ENCODE results near the gene BICC1.
"Not testable (repeated sequence)": the region's sequence is repeated elsewhere in the genome, so short reads cannot be mapped to it uniquely, and the experiment has no call there.

The BICC1 gene

GRCh38 chr10:58836991-58837575 lies 324.4 kb downstream of the BICC1 start:
- no peak for DNase-seq

GRCh38 chr10:58837826-58838225 lies 325.2 kb downstream of the BICC1 start:
- DNase-seq = no peak

- DNase-seq = no peak
Observed at GRCh38 chr10:58838561-58839208, 326.0 kb downstream of the BICC1 start.

GRCh38 chr10:58839771-58840170 lies 327.1 kb downstream of the BICC1 start:
- DNase-seq = no peak

GRCh38 chr10:58840840-58841435 lies 328.3 kb downstream of the BICC1 start:
- DNase-seq = no peak

- DNase-seq = no peak
Observed at GRCh38 chr10:58842860-58843376, 330.2 kb downstream of the BICC1 start.

- no peak for DNase-seq
Observed at GRCh38 chr10:58843760-58844159, 331.1 kb downstream of the BICC1 start.

GRCh38 chr10:58844680-58845079 lies 332.0 kb downstream of the BICC1 start:
- DNase-seq = no peak

GRCh38 chr10:58846856-58847255 lies 334.2 kb downstream of the BICC1 start:
- no peak for DNase-seq

GRCh38 chr10:58851606-58852005 lies 338.9 kb downstream of the BICC1 start:
- DNase-seq = no peak

- DNase-seq = no peak
Observed at GRCh38 chr10:58853668-58854067, 341.0 kb downstream of the BICC1 start.

- no peak for DNase-seq
Observed at GRCh38 chr10:58854811-58855210, 342.1 kb downstream of the BICC1 start.

- no peak for DNase-seq
Observed at GRCh38 chr10:58856508-58857240, 344.0 kb downstream of the BICC1 start.

GRCh38 chr10:58857251-58857805 lies 344.7 kb downstream of the BICC1 start:
- DNase-seq = no peak

GRCh38 chr10:58858123-58858522 lies 345.5 kb downstream of the BICC1 start:
- DNase-seq = not testable (repeated sequence)

- no peak for DNase-seq
Observed at GRCh38 chr10:58859526-58859925, 346.9 kb downstream of the BICC1 start.

GRCh38 chr10:58867683-58868082 lies 355.0 kb downstream of the BICC1 start:
- DNase-seq = no peak

- DNase-seq = no peak
Observed at GRCh38 chr10:58868736-58869435, 356.2 kb downstream of the BICC1 start.

- no peak for DNase-seq
Observed at GRCh38 chr10:58870070-58870469, 357.4 kb downstream of the BICC1 start.

- DNase-seq = no peak
Observed at GRCh38 chr10:58873161-58873560, 360.5 kb downstream of the BICC1 start.
